Hepatocyte (in vitro differentiated cells): ENCODE data around the gene IMPDH2. TPM values are rescaled to one million over a fixed set of nuclear protein-coding genes. Genes with fewer than 3 reads are reported as not detected.

Source experiments
- DNase-seq: peaks from one replicate; pipeline ENCODE4 v3.0.0-alpha.2; 2016; ENCODE audit warnings: low spot score
- H2AFZ ChIP-seq: fragments of 200-600 bp; sonication (generic); 2 replicates; pipeline ENCODE4 v1.6.0; 2016; ENCODE audit warnings: antibody characterized with exemption, mild to moderate bottlenecking
- H3K27ac ChIP-seq: fragments of 200-600 bp; sonication (generic); 2 replicates; pipeline ENCODE4 v1.5.1; 2016; ENCODE audit warnings: mild to moderate bottlenecking
- H3K27me3 ChIP-seq: fragments of 200-600 bp; sonication (generic); 2 replicates; pipeline ENCODE4 v1.6.1; 2016
- H3K36me3 ChIP-seq: fragments of 200-600 bp; sonication (generic); replicated peaks from 2 replicates; pipeline ENCODE4 v1.5.1; 2016; ENCODE audit warnings: low read depth; ENCODE audit not compliant: insufficient read depth
- H3K4me1 ChIP-seq: fragments of 200-600 bp; sonication (generic); 2 replicates; pipeline ENCODE4 v1.5.1; 2016; ENCODE audit warnings: mild to moderate bottlenecking, moderate library complexity; ENCODE audit not compliant: insufficient read depth
- H3K4me2 ChIP-seq: fragments of 200-600 bp; sonication (generic); 2 replicates; pipeline ENCODE4 v1.6.0; 2016
- H3K4me3 ChIP-seq: fragments of 200-600 bp; sonication (generic); 2 replicates; pipeline ENCODE4 v1.5.1; 2016; ENCODE audit warnings: mild to moderate bottlenecking
- H3K79me2 ChIP-seq: fragments of 200-600 bp; sonication (generic); 2 replicates; pipeline ENCODE4 v1.6.0; 2017; ENCODE audit warnings: mild to moderate bottlenecking
- H3K9me2 ChIP-seq: fragments of 200-600 bp; sonication (generic); replicated peaks from 2 replicates; pipeline ENCODE4 v1.6.0; 2017; ENCODE audit warnings: mild to moderate bottlenecking; ENCODE audit not compliant: insufficient read depth
- H3K9me3 ChIP-seq: fragments of 200-600 bp; sonication (generic); 2 replicates; pipeline ENCODE4 v1.5.1; 2016; ENCODE audit warnings: low read depth, mild to moderate bottlenecking
- H4K20me1 ChIP-seq: fragments of 200-600 bp; sonication (generic); 2 replicates; pipeline ENCODE4 v1.6.0; 2016; ENCODE audit warnings: mild to moderate bottlenecking; ENCODE audit not compliant: insufficient read depth, poor library complexity, severe bottlenecking
- CTCF ChIP-seq: fragments of 200-600 bp; sonication (generic); IDR thresholded peaks from 2 replicates; pipeline ENCODE4 v1.5.1; 2016; ENCODE audit warnings: antibody characterized with exemption, mild to moderate bottlenecking; ENCODE audit not compliant: poor library complexity
- EZH2 ChIP-seq: fragments of 200-600 bp; sonication (generic); IDR thresholded peaks from 2 replicates; pipeline ENCODE4 v1.6.1; 2016; ENCODE audit warnings: antibody characterized with exemption, mild to moderate bottlenecking, borderline replicate concordance
- EZH2phosphoT487 ChIP-seq: fragments of 200-600 bp; sonication (generic); IDR thresholded peaks from one replicate; pipeline ENCODE4 v1.6.1; 2018; ENCODE audit warnings: antibody characterized with exemption, mild to moderate bottlenecking, low read depth, moderate library complexity; ENCODE audit not compliant: unreplicated experiment, severe bottlenecking
- WGBS: methylation state at CpG from one replicate; pipeline ENCODE4 v1.1.6; 2016; ENCODE audit warnings: low lambda C conversion rate; ENCODE audit errors: missing lambda C conversion rate; 5-methylcytosine and 5-hydroxymethylcytosine counted together
- polyA plus RNA-seq: library from polyadenylated mRNA; unstranded; fragments of >200 nt; fragmentation: Nextera tagmentation; extraction: Ambion mirVana; gene quantifications from 2 replicates; pipeline ENCODE4 v1.2.1, GENCODE V29; 2016
- total RNA-seq: library from RNA; depleted of rRNA; stranded (reverse); fragments of >200 nt; gene quantifications from 2 replicates; pipeline ENCODE4 v1.2.3, GENCODE V29; 2014

The IMPDH2 gene
- total and polyA plus RNA-seq, 2 experiments from 2014 or later: 115 to 180 TPM

GRCh38 chr3:49025793-49026520 is 3.2 kb downstream of the IMPDH2 start:
- no peaks in the 10 kb centered on the region for H3K9me2 ChIP-seq
- H3K9me3 ChIP-seq: no peaks in the 10 kb centered on the region
- no peaks in the 10 kb centered on the region for H3K27me3 ChIP-seq
- no peaks in the 10 kb centered on the region for H3K36me3 ChIP-seq
- 96% methylated on average over 8 of the region's 8 CpGs for WGBS
- no peak overlapping the region for H2AFZ ChIP-seq
- H3K79me2 ChIP-seq: peaks cover 54% of the 10 kb centered on the region
- no peak overlapping the region for H3K27ac ChIP-seq
- no peak for DNase-seq
- no peaks in the 10 kb centered on the region for H4K20me1 ChIP-seq
- H3K4me1 ChIP-seq: peaks cover 21% of the 10 kb centered on the region
- TF ChIP-seq CTCF (no peak), EZH2 (no peak), EZH2phosphoT487 (no peak)
- no peak overlapping the region for H3K4me2 ChIP-seq
- no peak overlapping the region for H3K4me3 ChIP-seq

DNA sequence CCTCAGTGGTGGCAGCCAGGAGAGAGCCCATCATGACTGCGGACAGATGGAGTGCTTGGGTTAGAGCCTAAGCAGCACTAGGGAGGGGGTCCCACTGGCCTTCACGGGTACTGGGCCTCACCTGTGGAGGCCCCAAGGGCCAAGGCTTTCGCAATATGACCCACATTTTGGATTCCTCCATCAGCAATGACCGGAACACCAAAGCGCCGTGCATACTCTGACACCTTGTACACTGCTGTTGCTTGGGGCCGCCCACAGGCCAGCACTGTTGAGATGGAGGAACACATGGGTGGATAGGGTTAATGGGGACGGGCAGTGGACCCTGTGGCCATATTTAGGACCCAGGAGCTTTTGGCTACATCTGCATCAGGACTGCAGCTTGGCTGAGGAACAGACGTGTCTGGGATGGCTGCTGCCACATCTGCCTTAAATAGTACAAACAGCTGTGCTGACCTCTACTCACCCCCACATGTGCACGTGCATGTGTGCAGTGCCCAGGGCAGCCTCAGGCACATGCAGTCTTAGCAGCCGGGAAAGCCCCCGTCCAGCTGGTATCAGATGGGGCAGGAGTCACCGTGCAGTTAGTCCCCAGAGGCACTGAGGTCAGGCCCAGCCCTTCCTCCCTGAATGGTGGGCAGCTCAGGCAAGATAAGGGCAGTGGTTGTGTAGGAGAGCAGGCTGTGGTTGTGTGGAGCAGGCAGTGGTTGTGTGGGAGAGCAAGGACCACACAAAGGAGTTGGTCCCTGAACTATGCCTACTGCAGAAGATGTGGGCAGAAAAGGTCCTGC is 4.0 kb downstream of the IMPDH2 start:
- 90% methylated on average over 13 of the region's 13 CpGs for WGBS
- H3K27me3 ChIP-seq: no peaks in the 10 kb centered on the region
- TF ChIP-seq EZH2 (no peak), EZH2phosphoT487 (no peak), CTCF (no peak)
- no peaks in the 10 kb centered on the region for H3K9me2 ChIP-seq
- no peaks in the 10 kb centered on the region for H3K36me3 ChIP-seq
- H3K4me3 ChIP-seq: no peak overlapping the region
- no peaks in the 10 kb centered on the region for H4K20me1 ChIP-seq
- no peak overlapping the region for H3K4me2 ChIP-seq
- DNase-seq: no peak
- H3K79me2 ChIP-seq: peaks cover 62% of the 10 kb centered on the region
- H2AFZ ChIP-seq: no peak overlapping the region
- no peaks in the 10 kb centered on the region for H3K9me3 ChIP-seq
- no peak overlapping the region for H3K27ac ChIP-seq
- H3K4me1 ChIP-seq: peaks cover 25% of the 10 kb centered on the region

GRCh38 chr3:49024449-49024848 is 4.7 kb downstream of the IMPDH2 start:
- TF ChIP-seq CTCF (no peak), EZH2phosphoT487 (no peak), EZH2 (no peak)
- H2AFZ ChIP-seq: no peak overlapping the region
- H3K27me3 ChIP-seq: no peaks in the 10 kb centered on the region
- H3K4me2 ChIP-seq: no peak overlapping the region
- H4K20me1 ChIP-seq: no peaks in the 10 kb centered on the region
- no peak overlapping the region for H3K27ac ChIP-seq
- H3K9me2 ChIP-seq: no peaks in the 10 kb centered on the region
- H3K4me1 ChIP-seq: peaks cover 32% of the 10 kb centered on the region
- WGBS: 94% methylated on average over 5 of the region's 5 CpGs
- H3K79me2 ChIP-seq: peaks cover 69% of the 10 kb centered on the region
- no peak overlapping the region for H3K4me3 ChIP-seq
- H3K9me3 ChIP-seq: no peaks in the 10 kb centered on the region
- DNase-seq: no peak
- H3K36me3 ChIP-seq: no peaks in the 10 kb centered on the region
